DND-41 (cell line): ENCODE measurements around the gene GMPPA.

ENCODE experiments used
- ATAC-seq: fragments of 200-7000 bp; cut with Tn5 transposase; 3 replicates; pipeline ENCODE4 v1.9.1; 2021; ENCODE audit warnings: low read depth; ENCODE audit not compliant: insufficient read depth
- DNase-seq: peaks from one replicate; pipeline ENCODE4 v3.0.0-alpha.2; 2020
- H2AFZ ChIP-seq: 2 replicates; pipeline ENCODE4 v1.6.0; 2012; ENCODE audit warnings: low read depth, low read length
- H3K27ac ChIP-seq: 2 replicates; pipeline ENCODE4 v1.5.1; 2012; ENCODE audit warnings: low read length, inconsistent platforms
- H3K27me3 ChIP-seq: fragments of 200-600 bp; sonication (generic); 2 replicates; pipeline ENCODE4 v1.6.0; 2012; ENCODE audit warnings: low read length, mild to moderate bottlenecking, inconsistent platforms; ENCODE audit not compliant: insufficient read depth, poor library complexity
- H3K36me3 ChIP-seq: 2 replicates; pipeline ENCODE4 v1.5.1; 2012; ENCODE audit warnings: low read length, inconsistent platforms; ENCODE audit not compliant: insufficient read depth
- H3K4me1 ChIP-seq: 2 replicates; pipeline ENCODE4 v1.5.1; 2012; ENCODE audit warnings: mild to moderate bottlenecking, low read length; ENCODE audit not compliant: insufficient read depth
- H3K4me2 ChIP-seq: 2 replicates; pipeline ENCODE4 v1.6.0; 2012; ENCODE audit warnings: mild to moderate bottlenecking, moderate library complexity, low read length, inconsistent platforms; ENCODE audit not compliant: insufficient read depth
- H3K4me3 ChIP-seq, 2 experiments: fragments of 200-600 bp in 1 of 2; shearing (Covaris generic) in 1 of 2; 2 replicates each; pipeline ENCODE4 v1.5.1; 2012 to 2016; ENCODE audit warnings: inconsistent platforms in 2 of 2, low read length in 2 of 2, mild to moderate bottlenecking in 2 of 2, low read depth in 1 of 2, moderate library complexity in 1 of 2
- H3K79me2 ChIP-seq: 2 replicates; pipeline ENCODE4 v1.6.0; 2012; ENCODE audit warnings: low read length, inconsistent platforms; ENCODE audit not compliant: insufficient read depth
- H3K9ac ChIP-seq: 2 replicates; pipeline ENCODE4 v1.6.0; 2012; ENCODE audit warnings: low read depth, mild to moderate bottlenecking, inconsistent platforms, low read length, moderate library complexity
- H3K9me3 ChIP-seq: 2 replicates; pipeline ENCODE4 v1.5.1; 2012; ENCODE audit warnings: low read length, moderate library complexity, mild to moderate bottlenecking, inconsistent platforms; ENCODE audit not compliant: insufficient read depth, severe bottlenecking
- H4K20me1 ChIP-seq: 2 replicates; pipeline ENCODE4 v1.6.0; 2012; ENCODE audit warnings: low read length; ENCODE audit not compliant: insufficient read depth
- EZH2 ChIP-seq: IDR thresholded peaks from 3 replicates; pipeline ENCODE4 v1.6.1; 2012; ENCODE audit warnings: borderline replicate concordance, low read depth, mild to moderate bottlenecking, moderate library complexity, low read length, inconsistent platforms; ENCODE audit not compliant: severe bottlenecking
- TF ChIP-seq, protein P1 (sequence below): IDR thresholded peaks from 2 replicates; pipeline ENCODE4 v1.5.1; 2012; ENCODE audit warnings: borderline replicate concordance, low read length, moderate library complexity, mild to moderate bottlenecking; ENCODE audit not compliant: poor library complexity, severe bottlenecking; ENCODE audit errors: extremely low read depth

Gene GMPPA

DNA sequence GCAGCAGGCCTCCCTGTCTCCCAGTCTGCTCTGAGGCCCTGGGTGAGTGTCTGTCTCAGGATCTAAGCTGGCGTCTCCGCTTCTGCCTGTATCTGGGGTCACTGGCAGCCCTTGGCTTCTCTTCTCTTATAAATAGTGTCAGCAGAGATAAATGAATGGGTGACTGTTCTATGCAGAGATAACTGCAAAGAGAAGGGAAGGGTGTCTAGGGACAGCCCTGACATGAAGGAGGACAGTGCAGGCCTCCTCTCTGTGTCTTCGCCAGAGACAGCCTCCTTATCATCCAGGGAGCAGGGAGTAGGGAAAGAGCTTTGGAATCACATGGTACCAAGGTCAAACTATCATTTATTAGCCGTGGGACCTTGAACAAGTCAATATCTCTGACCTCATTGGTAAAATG, 28.3 kb upstream of the GMPPA start:
- Histone ChIP-seq H3K79me2 (no peaks in the 10 kb centered on the region), H3K4me2 (no peak overlapping the region), H3K9me3 (no peaks in the 10 kb centered on the region), H4K20me1 (no peaks in the 10 kb centered on the region), H3K36me3 (no peaks in the 10 kb centered on the region), H2AFZ (no peak overlapping the region), H3K27me3 (no peaks in the 10 kb centered on the region), H3K4me1 (no peaks in the 10 kb centered on the region), H3K27ac (no peak overlapping the region), H3K9ac (no peak overlapping the region), H3K4me3 (no peak overlapping the region)
- TF ChIP-seq, protein P1, sequence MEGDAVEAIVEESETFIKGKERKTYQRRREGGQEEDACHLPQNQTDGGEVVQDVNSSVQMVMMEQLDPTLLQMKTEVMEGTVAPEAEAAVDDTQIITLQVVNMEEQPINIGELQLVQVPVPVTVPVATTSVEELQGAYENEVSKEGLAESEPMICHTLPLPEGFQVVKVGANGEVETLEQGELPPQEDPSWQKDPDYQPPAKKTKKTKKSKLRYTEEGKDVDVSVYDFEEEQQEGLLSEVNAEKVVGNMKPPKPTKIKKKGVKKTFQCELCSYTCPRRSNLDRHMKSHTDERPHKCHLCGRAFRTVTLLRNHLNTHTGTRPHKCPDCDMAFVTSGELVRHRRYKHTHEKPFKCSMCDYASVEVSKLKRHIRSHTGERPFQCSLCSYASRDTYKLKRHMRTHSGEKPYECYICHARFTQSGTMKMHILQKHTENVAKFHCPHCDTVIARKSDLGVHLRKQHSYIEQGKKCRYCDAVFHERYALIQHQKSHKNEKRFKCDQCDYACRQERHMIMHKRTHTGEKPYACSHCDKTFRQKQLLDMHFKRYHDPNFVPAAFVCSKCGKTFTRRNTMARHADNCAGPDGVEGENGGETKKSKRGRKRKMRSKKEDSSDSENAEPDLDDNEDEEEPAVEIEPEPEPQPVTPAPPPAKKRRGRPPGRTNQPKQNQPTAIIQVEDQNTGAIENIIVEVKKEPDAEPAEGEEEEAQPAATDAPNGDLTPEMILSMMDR: no peak
- TF ChIP-seq EZH2: no peak
- DNase-seq (no peak), ATAC-seq (no peak)

DNA sequence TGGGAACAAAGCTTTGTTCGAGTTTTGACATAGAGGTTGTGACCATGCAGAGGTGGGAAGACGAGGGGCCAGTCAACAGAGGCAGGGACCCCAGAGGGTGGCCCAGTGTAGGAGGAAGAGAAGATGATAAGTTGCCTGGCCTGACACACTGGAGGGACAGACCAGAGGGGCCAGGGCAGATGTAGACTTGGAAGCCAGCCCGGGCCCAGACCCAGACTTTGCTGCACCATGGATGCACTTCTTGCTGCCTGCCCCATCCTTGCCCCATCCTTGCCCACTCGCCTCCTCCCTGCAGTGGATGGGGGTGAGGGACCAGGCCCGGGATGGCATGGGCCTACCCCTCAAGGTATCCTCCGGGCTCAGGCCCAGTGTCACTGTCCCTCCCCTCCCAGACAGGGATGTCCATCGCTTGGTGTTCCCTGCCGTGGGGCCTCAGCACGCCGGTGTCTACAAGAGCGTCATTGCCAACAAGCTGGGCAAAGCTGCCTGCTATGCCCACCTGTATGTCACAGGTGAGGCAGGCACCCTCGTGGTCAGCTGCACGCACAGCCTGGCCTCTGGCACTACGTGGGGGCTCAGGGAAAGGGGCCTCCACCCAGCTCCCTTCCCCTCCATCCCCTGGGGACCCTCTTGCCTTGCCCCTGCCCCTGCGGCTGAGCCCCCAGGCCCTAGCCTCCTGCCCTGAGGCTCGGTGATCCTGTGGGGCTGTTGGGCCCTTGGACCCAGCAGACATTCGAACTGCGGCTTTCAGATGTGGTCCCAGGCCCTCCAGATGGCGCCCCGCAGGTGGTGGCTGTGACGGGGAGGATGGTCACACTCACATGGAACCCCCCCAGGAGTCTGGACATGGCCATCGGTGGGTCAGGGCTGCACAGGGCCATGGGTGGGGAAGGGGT, 27.0 kb upstream of the GMPPA start:
- H3K9me3 ChIP-seq: no peaks in the 10 kb centered on the region
- H3K27ac ChIP-seq: no peak overlapping the region
- DNase-seq (no peak), ATAC-seq (no peak)
- H3K36me3 ChIP-seq: no peaks in the 10 kb centered on the region
- H3K4me1 ChIP-seq: no peaks in the 10 kb centered on the region
- no peaks in the 10 kb centered on the region for H3K79me2 ChIP-seq
- TF ChIP-seq, protein P1: no peak
- no peak for TF ChIP-seq EZH2
- H4K20me1 ChIP-seq: no peaks in the 10 kb centered on the region
- no peaks in the 10 kb centered on the region for H3K27me3 ChIP-seq
- no peak overlapping the region for H3K4me3 ChIP-seq
- no peak overlapping the region for H3K4me2 ChIP-seq
- no peak overlapping the region for H2AFZ ChIP-seq
- H3K9ac ChIP-seq: no peak overlapping the region

GRCh38 chr2:219472629-219473187, 26.0 kb upstream of the GMPPA start:
- DNase-seq: no peak
- no peaks in the 10 kb centered on the region for H3K9me3 ChIP-seq
- no peak overlapping the region for H3K4me2 ChIP-seq
- no peak overlapping the region for H3K27ac ChIP-seq
- H4K20me1 ChIP-seq: peaks cover 4% of the 10 kb centered on the region
- H3K4me1 ChIP-seq: no peaks in the 10 kb centered on the region
- H3K9ac ChIP-seq: no peak overlapping the region
- no peaks in the 10 kb centered on the region for H3K79me2 ChIP-seq
- H2AFZ ChIP-seq: no peak overlapping the region
- no peak for ATAC-seq
- H3K4me3 ChIP-seq: no peak overlapping the region
- no peaks in the 10 kb centered on the region for H3K27me3 ChIP-seq
- TF ChIP-seq EZH2: no peak
- TF ChIP-seq, protein P1: no peak
- no peaks in the 10 kb centered on the region for H3K36me3 ChIP-seq
